Fibroblast of skin of right biceps (primary cell): ENCODE results near the gene MYT1.

Experiments
- DNase-seq: peaks from one replicate; pipeline ENCODE4 v3.0.0-alpha.2; 2013

The MYT1 gene

GRCh38 chr20:64140061-64140931 is 24.0 kb upstream of the MYT1 start:
- DNase-seq = no peak

- no peak for DNase-seq
Measured at GRCh38 chr20:64140956-64141355, 23.3 kb upstream of the MYT1 start.

GRCh38 chr20:64142590-64142989 is 21.7 kb upstream of the MYT1 start:
- DNase-seq = no peak

- DNase-seq = no peak
Measured at GRCh38 chr20:64143018-64143801, 21.0 kb upstream of the MYT1 start.

GRCh38 chr20:64144144-64144912 is 19.9 kb upstream of the MYT1 start:
- DNase-seq = no peak

- DNase-seq = no peak
Measured at GRCh38 chr20:64145458-64146300, 18.6 kb upstream of the MYT1 start.

- no peak for DNase-seq
Measured at GRCh38 chr20:64146301-64146935, 17.8 kb upstream of the MYT1 start.

- no peak for DNase-seq
Measured at GRCh38 chr20:64146936-64147477, 17.2 kb upstream of the MYT1 start.

GRCh38 chr20:64148581-64148980 is 15.7 kb upstream of the MYT1 start:
- DNase-seq = no peak

GRCh38 chr20:64149141-64149540 is 15.1 kb upstream of the MYT1 start:
- no peak for DNase-seq

- DNase-seq = no peak
Measured at GRCh38 chr20:64149809-64150560, 14.3 kb upstream of the MYT1 start.

- DNase-seq = no peak
Measured at GRCh38 chr20:64150756-64151632, 13.3 kb upstream of the MYT1 start.

GRCh38 chr20:64151633-64152530 is 12.4 kb upstream of the MYT1 start:
- DNase-seq = peak; percentile 18

GRCh38 chr20:64152906-64153305 is 11.3 kb upstream of the MYT1 start:
- no peak for DNase-seq

- DNase-seq = no peak
Measured at GRCh38 chr20:64153410-64153809, 10.8 kb upstream of the MYT1 start.

GRCh38 chr20:64153861-64154589 is 10.2 kb upstream of the MYT1 start:
- DNase-seq = no peak

- no peak for DNase-seq
Measured at GRCh38 chr20:64154590-64155257, 9.5 kb upstream of the MYT1 start.
